CD8-positive, alpha-beta memory T cell (primary cell): ENCODE data around the gene MOV10L1. TPM values are rescaled to one million over a fixed set of nuclear protein-coding genes. Genes with fewer than 3 reads are reported as not detected.

Experiments
- CTCF ChIA-PET: fragments of 350-600 bp; sonication (Branson Sonifier 250); formaldehyde crosslinking; loops from one replicate; lab custom pipeline; 2021; ENCODE audit warnings: antibody characterized with exemption; lab: Charles Lee
- POLR2A ChIA-PET: fragments of 350-600 bp; sonication (Branson Sonifier 250); formaldehyde crosslinking; loops from one replicate; lab custom pipeline; 2021; ENCODE audit warnings: antibody characterized with exemption; lab: Charles Lee
- DNase-seq, 5 donors: peaks; one replicate each; pipeline versions ENCODE4 v3.0.0 to v3.0.0-alpha.2; 2020 to 2022; ENCODE audit warnings: mixed read lengths in 1 of 5
- H3K27ac ChIP-seq: one replicate; pipeline ENCODE4 v1.7.0; 2013; ENCODE audit warnings: low read depth, mild to moderate bottlenecking, low read length, moderate library complexity
- H3K27me3 ChIP-seq: 2 replicates; pipeline ENCODE4 v1.7.0; 2013; ENCODE audit warnings: low read length, mild to moderate bottlenecking; ENCODE audit not compliant: insufficient read depth, poor library complexity, severe bottlenecking
- H3K36me3 ChIP-seq: 2 replicates; pipeline ENCODE4 v1.7.0; 2013; ENCODE audit warnings: mild to moderate bottlenecking, low read length, moderate library complexity; ENCODE audit not compliant: insufficient read depth
- H3K4me1 ChIP-seq: 2 replicates; pipeline ENCODE4 v1.7.0; 2013; ENCODE audit warnings: mild to moderate bottlenecking, low read length, moderate library complexity; ENCODE audit not compliant: insufficient read depth
- H3K4me3 ChIP-seq: 2 replicates; pipeline ENCODE4 v1.7.0; 2013; ENCODE audit warnings: mild to moderate bottlenecking, low read length
- H3K9me3 ChIP-seq: 2 replicates; pipeline ENCODE4 v1.7.0; 2013; ENCODE audit warnings: mild to moderate bottlenecking, low read length
- H3K27ac Mint-ChIP-seq, 8 donors: one replicate each; pipeline ENCODE4 v1.8.0; 2020 to 2021; ENCODE audit warnings: mixed read lengths in 8 of 8, mild to moderate bottlenecking in 6 of 8, inconsistent platforms in 3 of 8, moderate library complexity in 3 of 8
- H3K27me3 Mint-ChIP-seq, 2 donors: one replicate each; pipeline ENCODE4 v1.8.0; 2020 to 2021; ENCODE audit warnings: mixed read lengths in 2 of 2, mild to moderate bottlenecking in 1 of 2, moderate library complexity in 1 of 2
- H3K36me3 Mint-ChIP-seq, 3 donors: one replicate each; pipeline ENCODE4 v1.8.0; 2020 to 2021; ENCODE audit warnings: mixed read lengths in 3 of 3, inconsistent platforms in 1 of 3, mild to moderate bottlenecking in 1 of 3
- H3K4me1 Mint-ChIP-seq, 3 donors: one replicate each; pipeline ENCODE4 v1.8.0; 2020 to 2021; ENCODE audit warnings: mixed read lengths in 3 of 3, inconsistent platforms in 1 of 3, mild to moderate bottlenecking in 1 of 3
- H3K4me3 Mint-ChIP-seq, 7 donors: one replicate each; pipeline ENCODE4 v1.8.0; 2020 to 2021; ENCODE audit warnings: mixed read lengths in 7 of 7, mild to moderate bottlenecking in 6 of 7, moderate library complexity in 4 of 7, inconsistent platforms in 2 of 7
- H3K9me3 Mint-ChIP-seq, 5 donors: one replicate each; pipeline ENCODE4 v1.8.0; 2020 to 2022; ENCODE audit warnings: mixed read lengths in 5 of 5, mild to moderate bottlenecking in 3 of 5, moderate library complexity in 2 of 5, inconsistent platforms in 1 of 5
- polyA plus RNA-seq: library from polyadenylated mRNA; unstranded; fragments of 300-500 nt; fragmentation: Illumina TruSeq; gene quantifications from one replicate; pipeline ENCODE4 v1.2.3, GENCODE V29; 2021
- total RNA-seq, 2 experiments: library from RNA; stranded (reverse); gene quantifications; one replicate each; pipeline ENCODE4 v1.2.3, GENCODE V29; 2021

Gene MOV10L1
- total and polyA plus RNA-seq, 3 experiments from 2014 or later: not detected

GRCh38 chr22:50061824-50062355 lies 27.9 kb upstream of the MOV10L1 start:
- Histone ChIP-seq H3K27ac (no peak overlapping the region), H3K4me3 (no peak overlapping the region), H3K27me3 (peaks cover 4% of the 10 kb centered on the region), H3K36me3 (no peaks in the 10 kb centered on the region), H3K4me1 (no peaks in the 10 kb centered on the region), H3K9me3 (no peaks in the 10 kb centered on the region)
- ChIA-PET POLR2A (no interaction called here), CTCF (no interaction called here)
- no peaks in the 10 kb centered on the region for H3K9me3 Mint-ChIP-seq
- peaks cover 0 to 12% (median 0%) of the 10 kb centered on the region in 3 donors for H3K4me1 Mint-ChIP-seq
- no peak overlapping the region for H3K4me3 Mint-ChIP-seq
- H3K36me3 Mint-ChIP-seq: no peaks in the 10 kb centered on the region
- no peak overlapping the region for H3K27ac Mint-ChIP-seq
- H3K27me3 Mint-ChIP-seq: peaks cover 7 to 15% of the 10 kb centered on the region in 2 donors
- no peak for DNase-seq

DNA sequence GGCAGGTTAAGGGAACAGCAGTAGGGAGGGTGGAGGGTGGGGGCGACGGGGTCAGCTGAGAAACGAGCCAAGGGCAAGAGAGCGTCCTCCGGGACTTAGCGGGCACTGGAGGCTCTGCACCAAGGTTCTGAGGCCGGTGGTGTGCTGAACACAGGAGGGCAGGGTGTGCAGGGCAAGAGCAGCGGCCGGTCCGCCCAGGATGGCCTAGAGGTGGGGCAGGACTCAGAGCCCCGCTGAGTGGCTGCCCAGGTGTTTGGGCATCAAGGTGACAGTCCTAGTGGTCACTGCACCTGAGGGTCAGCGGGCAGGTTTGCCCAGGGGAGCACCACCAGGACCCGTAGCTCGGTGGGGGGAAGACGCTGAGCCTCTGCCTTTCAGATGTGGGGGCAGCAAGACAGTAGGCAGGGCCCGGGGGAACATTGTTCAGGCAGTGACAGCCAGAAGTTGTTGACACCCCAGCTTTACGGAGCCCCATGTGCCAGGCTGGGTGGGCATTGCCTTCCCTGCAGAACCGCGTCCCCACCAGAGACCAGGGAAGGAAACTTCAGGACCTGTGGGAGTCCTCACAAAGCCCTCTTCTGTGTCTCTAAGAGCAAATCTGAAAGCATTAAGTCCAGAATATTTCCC lies 27.2 kb upstream of the MOV10L1 start:
- CTCF ChIA-PET: no interaction called here

GRCh38 chr22:50063589-50064393 lies 26.0 kb upstream of the MOV10L1 start:
- no peak overlapping the region for H3K4me3 Mint-ChIP-seq
- CTCF ChIA-PET: no interaction called here
- POLR2A ChIA-PET: no interaction called here
- no peaks in the 10 kb centered on the region for H3K36me3 Mint-ChIP-seq
- no peak for DNase-seq
- peaks cover 0 to 9% (median 0%) of the 10 kb centered on the region in 3 donors for H3K4me1 Mint-ChIP-seq
- H3K9me3 Mint-ChIP-seq: no peaks in the 10 kb centered on the region
- H3K9me3 ChIP-seq: no peaks in the 10 kb centered on the region
- no peak overlapping the region for H3K27ac Mint-ChIP-seq
- no peaks in the 10 kb centered on the region for H3K27me3 ChIP-seq
- no peaks in the 10 kb centered on the region for H3K4me1 ChIP-seq
- no peak overlapping the region for H3K27ac ChIP-seq
- H3K27me3 Mint-ChIP-seq: peaks cover 6 to 13% of the 10 kb centered on the region in 2 donors
- H3K36me3 ChIP-seq: no peaks in the 10 kb centered on the region
- H3K4me3 ChIP-seq: no peak overlapping the region

More for the DNA sequence above, 27.2 kb upstream of the MOV10L1 start:
- POLR2A ChIA-PET: no interaction called here
- Mint-ChIP-seq H3K27me3 (peaks cover 7 to 15% of the 10 kb centered on the region in 2 donors), H3K27ac (no peak overlapping the region), H3K9me3 (no peaks in the 10 kb centered on the region), H3K36me3 (no peaks in the 10 kb centered on the region), H3K4me1 (peaks cover 0 to 11% (median 0%) of the 10 kb centered on the region in 3 donors), H3K4me3 (no peak overlapping the region)
- H3K4me1 ChIP-seq: no peaks in the 10 kb centered on the region
- H3K4me3 ChIP-seq: no peak overlapping the region
- DNase-seq: no peak
- H3K36me3 ChIP-seq: no peaks in the 10 kb centered on the region
- peaks cover 2% of the 10 kb centered on the region for H3K27me3 ChIP-seq
- H3K27ac ChIP-seq: no peak overlapping the region
- no peaks in the 10 kb centered on the region for H3K9me3 ChIP-seq

DNA sequence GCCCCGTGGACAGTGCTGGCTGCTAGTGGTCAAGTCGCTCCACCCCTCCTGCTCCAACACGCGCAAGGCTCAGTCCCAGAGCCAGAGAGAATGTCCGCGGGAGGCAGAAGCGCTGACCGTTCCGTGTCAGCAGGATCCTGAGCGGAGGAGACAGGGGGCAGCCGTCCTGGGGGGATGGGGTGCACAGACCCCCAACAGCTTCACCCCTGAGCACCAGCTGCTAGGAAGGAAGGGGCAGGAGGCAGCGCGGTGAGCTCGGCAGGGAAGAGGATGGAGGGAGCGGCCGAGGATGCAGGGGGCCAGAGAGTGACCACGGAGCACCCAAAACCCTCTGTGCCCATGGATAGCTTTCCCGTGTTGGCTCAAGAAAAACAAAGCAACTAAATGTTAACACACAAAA lies 25.4 kb upstream of the MOV10L1 start:
- peaks cover 0 to 2% (median 0%) of the 10 kb centered on the region in 3 donors for H3K4me1 Mint-ChIP-seq
- peaks cover 5 to 7% of the 10 kb centered on the region in 2 donors for H3K27me3 Mint-ChIP-seq
- POLR2A ChIA-PET: no interaction called here

GRCh38 chr22:50067244-50067643 lies 22.6 kb upstream of the MOV10L1 start:
- Mint-ChIP-seq H3K9me3 (no peaks in the 10 kb centered on the region), H3K27ac (no peak overlapping the region), H3K4me1 (no peaks in the 10 kb centered on the region), H3K36me3 (no peaks in the 10 kb centered on the region), H3K4me3 (no peak overlapping the region), H3K27me3 (peaks cover 0 to 3% of the 10 kb centered on the region in 2 donors)
- H3K27ac ChIP-seq: no peak overlapping the region
- H3K4me1 ChIP-seq: no peaks in the 10 kb centered on the region
- H3K36me3 ChIP-seq: no peaks in the 10 kb centered on the region
- no peaks in the 10 kb centered on the region for H3K27me3 ChIP-seq
- DNase-seq: no peak
- POLR2A ChIA-PET: no interaction called here
- CTCF ChIA-PET: no interaction called here
- no peaks in the 10 kb centered on the region for H3K9me3 ChIP-seq
- no peak overlapping the region for H3K4me3 ChIP-seq

More for the DNA sequence above, 25.4 kb upstream of the MOV10L1 start:
- H3K4me3 ChIP-seq: no peak overlapping the region
- H3K4me3 Mint-ChIP-seq: no peak overlapping the region
- H3K27me3 ChIP-seq: no peaks in the 10 kb centered on the region
- no peaks in the 10 kb centered on the region for H3K36me3 ChIP-seq
- H3K27ac Mint-ChIP-seq: no peak overlapping the region
- no peak for DNase-seq
- CTCF ChIA-PET: no interaction called here
- H3K4me1 ChIP-seq: no peaks in the 10 kb centered on the region
- H3K9me3 Mint-ChIP-seq: no peaks in the 10 kb centered on the region
- H3K36me3 Mint-ChIP-seq: no peaks in the 10 kb centered on the region
- H3K27ac ChIP-seq: no peak overlapping the region
- no peaks in the 10 kb centered on the region for H3K9me3 ChIP-seq

DNA sequence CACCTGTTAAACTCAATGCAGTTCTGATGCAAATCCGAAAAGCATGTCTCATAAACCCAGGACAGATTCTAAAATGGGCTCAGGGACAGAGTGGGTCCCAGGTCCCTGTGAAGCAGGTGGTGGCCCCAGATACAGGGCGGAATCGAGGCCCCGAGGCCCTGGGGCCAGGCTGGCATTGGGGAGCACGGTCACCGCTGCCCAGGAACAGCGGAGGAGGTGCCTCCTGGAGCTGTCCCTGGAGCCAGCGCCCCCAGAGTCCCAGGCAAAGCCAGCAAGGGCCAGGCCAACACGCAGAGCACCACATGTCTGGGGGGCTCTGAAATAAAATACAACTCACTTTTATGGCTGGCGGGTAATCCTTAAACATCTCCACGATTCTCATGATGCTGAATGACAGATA lies 21.7 kb upstream of the MOV10L1 start:
- POLR2A ChIA-PET: no interaction called here
- no peak overlapping the region for H3K4me3 Mint-ChIP-seq
- peak in 1 of 5 donors; percentile 12 for DNase-seq
- H3K9me3 Mint-ChIP-seq: no peaks in the 10 kb centered on the region
- CTCF ChIA-PET: no interaction called here
- H3K27ac Mint-ChIP-seq: no peak overlapping the region
- H3K27me3 ChIP-seq: no peaks in the 10 kb centered on the region
- no peaks in the 10 kb centered on the region for H3K4me1 ChIP-seq
- no peak overlapping the region for H3K27ac ChIP-seq
- no peaks in the 10 kb centered on the region for H3K36me3 Mint-ChIP-seq
- no peaks in the 10 kb centered on the region for H3K36me3 ChIP-seq
- H3K9me3 ChIP-seq: no peaks in the 10 kb centered on the region
- H3K27me3 Mint-ChIP-seq: peaks cover 0 to 3% of the 10 kb centered on the region in 2 donors
- no peaks in the 10 kb centered on the region for H3K4me1 Mint-ChIP-seq
- H3K4me3 ChIP-seq: no peak overlapping the region

GRCh38 chr22:50070366-50070765 lies 19.4 kb upstream of the MOV10L1 start:
- H3K9me3 Mint-ChIP-seq: no peaks in the 10 kb centered on the region
- H3K27me3 ChIP-seq: no peaks in the 10 kb centered on the region
- no peaks in the 10 kb centered on the region for H3K36me3 ChIP-seq
- ChIA-PET POLR2A (no interaction called here), CTCF (no interaction called here)
- no peaks in the 10 kb centered on the region for H3K36me3 Mint-ChIP-seq
- DNase-seq: peak in 1 of 5 donors; percentile 3
- H3K4me3 ChIP-seq: no peak overlapping the region
- H3K4me1 Mint-ChIP-seq: no peaks in the 10 kb centered on the region
- no peak overlapping the region for H3K4me3 Mint-ChIP-seq
- no peaks in the 10 kb centered on the region for H3K9me3 ChIP-seq
- H3K27ac ChIP-seq: no peak overlapping the region
- peaks cover 0 to 3% of the 10 kb centered on the region in 2 donors for H3K27me3 Mint-ChIP-seq
- no peaks in the 10 kb centered on the region for H3K4me1 ChIP-seq
- no peak overlapping the region for H3K27ac Mint-ChIP-seq

DNA sequence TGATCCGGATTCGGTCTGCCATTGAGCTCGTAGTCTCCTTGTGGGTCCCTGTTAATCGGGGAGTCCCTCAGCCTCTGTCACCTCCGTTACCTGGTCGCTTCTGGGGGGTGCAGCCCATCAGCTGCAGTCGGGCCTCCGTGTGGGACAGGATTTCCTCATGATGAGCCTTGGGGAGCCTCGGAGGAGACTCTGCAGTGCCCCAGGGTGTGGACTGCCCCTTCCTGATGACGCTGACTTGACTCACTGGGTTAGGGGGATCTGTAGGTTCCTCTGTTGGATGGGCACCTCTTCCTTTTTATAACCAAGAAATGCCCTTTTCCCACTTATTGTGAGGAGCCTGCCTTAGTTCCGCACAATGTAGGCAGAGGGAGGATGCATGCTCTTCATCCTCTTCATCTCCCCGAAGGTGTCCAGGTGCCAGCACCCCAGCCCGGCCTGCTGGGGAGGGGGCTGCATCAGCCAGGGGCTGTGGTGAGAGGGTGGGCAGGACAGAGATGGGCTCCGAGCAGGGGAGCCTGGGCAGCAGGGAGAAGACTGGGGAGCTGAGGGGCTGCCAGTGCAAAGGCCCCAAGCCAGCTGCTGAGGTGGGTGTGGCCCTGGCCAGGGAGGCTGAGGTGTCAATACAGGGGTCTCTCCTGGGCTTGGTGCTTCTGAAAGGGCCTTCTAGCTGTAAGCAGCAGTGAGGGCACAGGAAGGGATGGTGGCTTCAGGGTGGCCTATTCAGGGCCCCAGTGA lies 18.2 kb upstream of the MOV10L1 start:
- H3K4me1 ChIP-seq: no peaks in the 10 kb centered on the region
- H3K4me3 Mint-ChIP-seq: no peak overlapping the region
- POLR2A ChIA-PET: no interaction called here
- H3K9me3 ChIP-seq: no peaks in the 10 kb centered on the region
- H3K27ac ChIP-seq: no peak overlapping the region
- peaks cover 0 to 3% of the 10 kb centered on the region in 2 donors for H3K27me3 Mint-ChIP-seq
- H3K9me3 Mint-ChIP-seq: no peaks in the 10 kb centered on the region
- H3K27ac Mint-ChIP-seq: no peak overlapping the region
- H3K36me3 Mint-ChIP-seq: no peaks in the 10 kb centered on the region
- CTCF ChIA-PET: no interaction called here
- H3K36me3 ChIP-seq: no peaks in the 10 kb centered on the region
- no peaks in the 10 kb centered on the region for H3K27me3 ChIP-seq
- H3K4me1 Mint-ChIP-seq: no peaks in the 10 kb centered on the region
- DNase-seq: no peak
- no peak overlapping the region for H3K4me3 ChIP-seq
